IMR-90 (cell line): ENCODE results near the gene DYSF. TPM values are rescaled to one million over a fixed set of nuclear protein-coding genes. Genes with fewer than 3 reads are reported as not detected.

Experiments used
- ATAC-seq: fragments of 200-7000 bp; cut with Tn5 transposase; 2 replicates; pipeline ENCODE4 v1.9.1; 2020; ENCODE audit warnings: low read depth, mild to moderate bottlenecking, moderate library complexity
- BruUV-seq: library from RNA; stranded (reverse); fragments of 400-500 nt; replicated peaks from 2 replicates; lab custom pipeline; 2021; lab: Mats Ljungman, UMichigan
- CTCF ChIA-PET: fragments of 300-600 bp; formaldehyde crosslinking; extraction: SDS; loops from one replicate; lab custom pipeline; 2021; ENCODE audit warnings: antibody characterized with exemption; lab: Yijun Ruan, JAX
- POLR2A ChIA-PET: fragments of 300-600 bp; sonication (Branson Sonifier 250); formaldehyde crosslinking; loops from one replicate; lab custom pipeline; 2022; ENCODE audit warnings: antibody characterized with exemption; ENCODE audit not compliant: unreplicated experiment; lab: Charles Lee
- DNase-seq: peaks from one replicate; pipeline ENCODE4 v3.0.0; 2013
- H2AFZ ChIP-seq: replicated peaks from 2 replicates; pipeline ENCODE3; 2013; ENCODE audit warnings: low read length, mild to moderate bottlenecking; ENCODE audit not compliant: poor library complexity
- H2AK5ac ChIP-seq: 2 replicates; pipeline ENCODE4 v1.6.1; 2013; ENCODE audit warnings: low read depth, low read length, inconsistent platforms
- H2AK9ac ChIP-seq: replicated peaks from 2 replicates; pipeline ENCODE3; 2013; ENCODE audit warnings: mild to moderate bottlenecking, low read depth, low read length, moderate library complexity; ENCODE audit not compliant: poor library complexity
- H2BK120ac ChIP-seq: 2 replicates; pipeline ENCODE4 v1.6.1; 2013; ENCODE audit warnings: low read depth, low read length, inconsistent platforms
- H2BK15ac ChIP-seq: 3 replicates; pipeline ENCODE4 v1.6.1; 2013; ENCODE audit warnings: low read depth, low read length, inconsistent platforms
- H2BK20ac ChIP-seq: 2 replicates; pipeline ENCODE4 v1.6.1; 2013; ENCODE audit warnings: low read depth, mild to moderate bottlenecking, inconsistent platforms, low read length, moderate library complexity
- H2BK5ac ChIP-seq: 2 replicates; pipeline ENCODE4 v1.6.1; 2013; ENCODE audit warnings: mild to moderate bottlenecking, low read depth, low read length, inconsistent platforms; ENCODE audit not compliant: poor library complexity, severe bottlenecking
- H3K14ac ChIP-seq: replicated peaks from 2 replicates; pipeline ENCODE4 v1.6.1; 2013; ENCODE audit warnings: low read depth, low read length, inconsistent platforms
- H3K18ac ChIP-seq: 2 replicates; pipeline ENCODE4 v1.6.1; 2013; ENCODE audit warnings: low read depth, low read length, control low read depth
- H3K23ac ChIP-seq: 2 replicates; pipeline ENCODE4 v1.6.1; 2013; ENCODE audit warnings: low read depth, low read length, inconsistent platforms
- H3K27ac ChIP-seq: 2 replicates; pipeline ENCODE4 v1.5.1; 2013; ENCODE audit warnings: mild to moderate bottlenecking, control low read depth, low read length; ENCODE audit not compliant: insufficient read depth
- H3K27me3 ChIP-seq: 2 replicates; pipeline ENCODE4 v1.6.1; 2013; ENCODE audit warnings: low read length; ENCODE audit not compliant: control insufficient read depth, insufficient read depth
- H3K36me3 ChIP-seq: 2 replicates; pipeline ENCODE4 v1.6.1; 2013; ENCODE audit warnings: low read length, mixed read lengths; ENCODE audit not compliant: control insufficient read depth, insufficient read depth
- H3K4ac ChIP-seq: 2 replicates; pipeline ENCODE4 v1.6.1; 2013; ENCODE audit warnings: low read depth, low read length, inconsistent platforms
- H3K4me1 ChIP-seq: 2 replicates; pipeline ENCODE4 v1.6.1; 2013; ENCODE audit warnings: low read length, mixed read lengths; ENCODE audit not compliant: control insufficient read depth, insufficient read depth
- H3K4me2 ChIP-seq: 2 replicates; pipeline ENCODE4 v1.6.1; 2013; ENCODE audit warnings: low read depth, mild to moderate bottlenecking, control low read depth, low read length, moderate library complexity
- H3K4me3 ChIP-seq: 2 replicates; pipeline ENCODE4 v1.5.1; 2013; ENCODE audit warnings: low read depth, mild to moderate bottlenecking, control low read depth, low read length, moderate library complexity; ENCODE audit not compliant: insufficient read depth
- H3K56ac ChIP-seq: 2 replicates; pipeline ENCODE4 v1.6.1; 2013; ENCODE audit warnings: low read length, inconsistent platforms; ENCODE audit not compliant: insufficient read depth; ENCODE audit errors: extremely low read depth
- H3K79me1 ChIP-seq, 2 experiments: 2 replicates each; pipeline ENCODE4 v1.6.1; 2013; ENCODE audit warnings: low read length in 2 of 2, inconsistent platforms in 1 of 2, low read depth in 1 of 2
- H3K9ac ChIP-seq: 2 replicates; pipeline ENCODE4 v1.6.1; 2013; ENCODE audit warnings: low read depth, low read length, control low read depth
- H3K9me1 ChIP-seq: 2 replicates; pipeline ENCODE4 v1.6.1; 2013; ENCODE audit warnings: low read length, inconsistent platforms; ENCODE audit not compliant: insufficient read depth
- H3K9me3 ChIP-seq: 2 replicates; pipeline ENCODE4 v1.6.1; 2013; ENCODE audit warnings: low read length; ENCODE audit not compliant: control insufficient read depth, insufficient read depth
- H4K20me1 ChIP-seq: 2 replicates; pipeline ENCODE4 v1.6.1; 2013; ENCODE audit warnings: low read length, inconsistent platforms; ENCODE audit not compliant: insufficient read depth
- H4K5ac ChIP-seq: 2 replicates; pipeline ENCODE4 v1.6.1; 2013; ENCODE audit warnings: mild to moderate bottlenecking, low read depth, low read length, control low read depth
- H4K8ac ChIP-seq, 2 experiments: 2 replicates each; pipeline ENCODE4 v1.6.1; 2013; ENCODE audit warnings: low read depth in 2 of 2, low read length in 2 of 2, control low read depth in 1 of 2, inconsistent platforms in 1 of 2
- H4K91ac ChIP-seq: 2 replicates; pipeline ENCODE4 v1.6.1; 2013; ENCODE audit warnings: low read depth, low read length, inconsistent platforms; ENCODE audit not compliant: insufficient read depth
- BHLHE40 ChIP-seq: fragments of 150-350 bp; IDR thresholded peaks from 2 replicates; pipeline ENCODE4 v1.6.1; 2016; ENCODE audit warnings: mild to moderate bottlenecking, low read depth, low read length
- CTCF ChIP-seq: conservative IDR thresholded peaks from 2 replicates; pipeline ENCODE4 v1.5.1; 2012; ENCODE audit warnings: mild to moderate bottlenecking, low read depth, low read length, improper control_type of control experiment
- MAFK ChIP-seq: IDR thresholded peaks from 2 replicates; pipeline ENCODE4 v1.6.1; 2012; ENCODE audit warnings: low read depth, low read length, improper control_type of control experiment
- NFE2L2 ChIP-seq: fragments of 150-350 bp; IDR thresholded peaks from 2 replicates; pipeline ENCODE4 v1.6.1; 2016; ENCODE audit warnings: low read depth, mild to moderate bottlenecking, low read length
- RFX5 ChIP-seq: IDR thresholded peaks from 2 replicates; pipeline ENCODE4 v1.8.0; 2012; ENCODE audit warnings: low read depth, mild to moderate bottlenecking, low read length, moderate library complexity
- SMC3 ChIP-seq: fragments of 150-350 bp; IDR thresholded peaks from 2 replicates; pipeline ENCODE4 v1.6.1; 2016; ENCODE audit warnings: low read depth, mild to moderate bottlenecking, antibody characterized with exemption, low read length, moderate library complexity
- WGBS, 2 experiments: methylation state at CpG; one replicate each; pipeline versions ENCODE4 v1.1.5 to v1.1.7; 2013; ENCODE audit warnings: missing lambda C conversion rate in 2 of 2; ENCODE audit not compliant: insufficient read length in 1 of 2; ENCODE audit errors: extremely low coverage in 2 of 2; 5-methylcytosine and 5-hydroxymethylcytosine counted together
- dilution Hi-C: fragments of 300-500 bp; cut with HindIII; formaldehyde crosslinking; loops from one replicate; pipeline ENCODE4 v1.14.3; 2018; ENCODE audit warnings: low sequenced_read_pairs; ENCODE audit not compliant: unreplicated experiment
- in situ Hi-C: fragments of 300-500 bp; cut with MboI; formaldehyde crosslinking; loops from 3 replicates; pipeline ENCODE4 v1.14.3; 2019; ENCODE audit warnings: low sequenced_read_pairs, inconsistent platforms, mixed read lengths
- intact Hi-C: fragments of 100-400 bp; cut with micrococcal nuclease; formaldehyde crosslinking; loops from 2 replicates; pipeline ENCODE4 v1.10.0; 2022
- polyA plus RNA-seq, 3 experiments: library from polyadenylated mRNA; depleted of rRNA; stranded (reverse); fragments of >200 nt; gene quantifications; 2 replicates each; pipeline ENCODE4 v1.2.3, GENCODE V29; 2012; ENCODE audit warnings: low replicate concordance in 1 of 3
- total RNA-seq: library from RNA; depleted of rRNA; stranded (reverse); fragments of >200 nt; gene quantifications from 2 replicates; pipeline ENCODE4 v1.2.3, GENCODE V29; 2012
- TF ChIP-seq, protein P1 (sequence below): fragments of 150-350 bp; IDR thresholded peaks from 2 replicates; pipeline ENCODE4 v1.6.1; 2017; ENCODE audit warnings: mild to moderate bottlenecking, antibody characterized with exemption, low read length, low read depth

DYSF gene
- total and polyA plus RNA-seq, 2 of the 4 experiments (the other 2 are of a cell fraction): 0.09 to 0.18 TPM

DNA sequence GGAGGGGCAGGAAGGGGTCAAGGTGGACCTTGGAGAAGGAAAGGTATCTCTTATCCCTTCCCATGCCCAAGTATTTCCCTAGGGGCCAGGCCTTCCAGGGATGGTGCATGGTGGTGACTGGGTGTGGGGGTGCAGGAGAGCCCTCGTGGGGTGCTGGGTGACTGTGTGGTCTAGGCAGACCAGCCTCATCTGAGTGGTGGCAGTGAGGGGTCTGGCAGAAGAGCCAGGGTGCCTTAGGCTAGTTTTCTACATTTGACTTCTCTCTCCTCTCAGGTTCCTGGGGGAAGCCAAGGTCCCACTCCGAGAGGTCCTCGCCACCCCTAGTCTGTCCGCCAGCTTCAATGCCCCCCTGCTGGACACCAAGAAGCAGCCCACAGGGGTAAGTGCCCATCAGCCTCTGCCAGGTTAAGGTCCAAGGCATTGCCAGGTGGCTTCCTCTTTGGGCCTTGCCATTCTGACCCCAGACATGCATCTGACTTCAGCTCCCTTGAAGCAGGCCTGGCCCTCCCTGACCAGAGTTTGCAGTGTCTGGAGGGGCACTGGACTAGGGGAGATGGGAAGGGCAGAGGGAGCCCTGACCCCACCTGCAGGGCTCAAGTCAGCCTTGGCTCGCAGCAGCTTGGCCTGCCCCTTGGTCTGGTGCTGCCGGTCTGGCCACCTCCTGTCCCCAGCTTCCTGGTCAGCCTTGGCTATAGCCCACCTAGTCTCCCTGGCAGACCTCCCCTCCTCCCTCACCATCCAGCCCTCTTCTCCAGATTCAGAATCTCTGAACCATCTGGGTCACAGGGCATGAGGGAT lies 49.8 kb downstream of the DYSF start:
- no TSS peak for BruUV-seq
- Histone ChIP-seq H3K4me2 (no peak overlapping the region), H2AFZ (peak overlapping the region; percentile 41), H3K18ac (no peak overlapping the region), H2BK15ac (no peak overlapping the region), H2BK20ac (no peak overlapping the region), H2AK9ac (peak overlapping the region; percentile 24), H3K4me1 (peaks cover under 1% of the 10 kb centered on the region; the same call in 1 of the 2 replicates), H3K9me3 (no peaks in the 10 kb centered on the region), H3K4ac (no peak overlapping the region), H4K8ac (no peak overlapping the region), H3K4me3 (no peak overlapping the region), H3K9ac (no peak overlapping the region), H3K36me3 (no peaks in the 10 kb centered on the region), H2AK5ac (no peak overlapping the region), H3K23ac (no peak overlapping the region), H4K20me1 (no peaks in the 10 kb centered on the region), H2BK5ac (no peak overlapping the region), H3K79me1 (no peaks in the 10 kb centered on the region), H3K14ac (no peak overlapping the region), H4K5ac (no peak overlapping the region), H3K9me1 (0 out of 2 replicates have a peak, but pooled peaks cover 3% of the 10 kb centered on the region), H3K56ac (no peak overlapping the region), H3K27ac (no peak overlapping the region), H4K91ac (no peak overlapping the region), H2BK120ac (no peak overlapping the region), H3K27me3 (peaks cover 3% of the 10 kb centered on the region; the same call in 1 of the 2 replicates)
- DNase-seq (no peak), ATAC-seq (no peak)
- in situ Hi-C loops: loop anchor here (10.0 kb wide), 1 partner anchor 348 kb away; no protein-coding TSS in a partner anchor
- POLR2A ChIA-PET: no interaction called here
- dilution Hi-C loops: no loop called here
- 94% methylated on average over 3 of the region's 6 CpGs; no CpG with 5 or more reads in 1 of the 2 experiments for WGBS, 2 experiments
- CTCF ChIA-PET: no interaction called here
- intact Hi-C loops: no loop called here
- TF ChIP-seq SMC3 (no peak), MAFK (no peak), RFX5 (no peak), NFE2L2 (no peak), CTCF (no peak), BHLHE40 (no peak)
- TF ChIP-seq, protein P1, sequence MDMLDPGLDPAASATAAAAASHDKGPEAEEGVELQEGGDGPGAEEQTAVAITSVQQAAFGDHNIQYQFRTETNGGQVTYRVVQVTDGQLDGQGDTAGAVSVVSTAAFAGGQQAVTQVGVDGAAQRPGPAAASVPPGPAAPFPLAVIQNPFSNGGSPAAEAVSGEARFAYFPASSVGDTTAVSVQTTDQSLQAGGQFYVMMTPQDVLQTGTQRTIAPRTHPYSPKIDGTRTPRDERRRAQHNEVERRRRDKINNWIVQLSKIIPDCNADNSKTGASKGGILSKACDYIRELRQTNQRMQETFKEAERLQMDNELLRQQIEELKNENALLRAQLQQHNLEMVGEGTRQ: no peak
